K562 (cell line): Measurements from ENCODE around the gene HMX2. TPM values are rescaled to one million over a fixed set of nuclear protein-coding genes. Genes with fewer than 3 reads are reported as not detected.

Source experiments
- ATF1 ChIP-seq, 2 experiments: fragments of 450-650 bp in 1 of 2; IDR thresholded peaks; 2 replicates each; pipeline ENCODE4 v1.6.1; 2016; ENCODE audit warnings: missing compliant biosample characterization in 1 of 2, missing genetic modification characterization in 1 of 2
- CBFA2T3 ChIP-seq: fragments of 450-650 bp; IDR thresholded peaks from 2 replicates; pipeline ENCODE4 v1.6.1; 2017
- CCNT2 ChIP-seq: IDR thresholded peaks from 2 replicates; pipeline ENCODE4 v1.6.1; 2011; ENCODE audit warnings: borderline replicate concordance, low read depth, mild to moderate bottlenecking, moderate library complexity, mixed read lengths, low read length; ENCODE audit not compliant: insufficient read length; ENCODE audit errors: extremely low read depth
- CREB1 ChIP-seq, 2 experiments: sonication (generic) in 1 of 2; formaldehyde crosslinking in 1 of 2; IDR thresholded peaks; 2 replicates each; pipeline versions ENCODE4 v1.6.1 to v1.8.0; 2012 to 2022; ENCODE audit warnings: inconsistent platforms in 1 of 2, mild to moderate bottlenecking in 1 of 2, missing genetic modification reagents in 1 of 2, moderate library complexity in 1 of 2
- CTBP1 ChIP-seq: fragments of 450-650 bp; IDR thresholded peaks from 2 replicates; pipeline ENCODE4 v1.6.1; 2016; ENCODE audit warnings: borderline replicate concordance
- HDAC2 ChIP-seq: fragments of 450-650 bp; IDR thresholded peaks from 2 replicates; pipeline ENCODE4 v1.6.1; 2016; ENCODE audit warnings: mild to moderate bottlenecking
- HDAC3 ChIP-seq: fragments of 450-650 bp; IDR thresholded peaks from 2 replicates; pipeline ENCODE4 v1.6.1; 2018; ENCODE audit warnings: borderline replicate concordance, mild to moderate bottlenecking, moderate library complexity; ENCODE audit not compliant: partially characterized antibody
- KLF16 ChIP-seq: IDR thresholded peaks from 2 replicates; pipeline ENCODE4 v1.6.1; 2016; ENCODE audit warnings: antibody characterized with exemption
- MXI1 ChIP-seq: IDR thresholded peaks from 2 replicates; pipeline ENCODE4 v1.6.1; 2011; ENCODE audit warnings: low read depth, mild to moderate bottlenecking, improper control_type of control experiment, low read length
- MYBL2 ChIP-seq, 2 experiments: fragments of 450-650 bp in 1 of 2; sonication (generic) in 1 of 2; formaldehyde crosslinking in 1 of 2; IDR thresholded peaks; 2 replicates each; pipeline versions ENCODE4 v1.6.1 to v1.8.1; 2017 to 2022; ENCODE audit warnings: borderline replicate concordance in 1 of 2, inconsistent platforms in 1 of 2, low read depth in 1 of 2, mild to moderate bottlenecking in 1 of 2, missing genetic modification reagents in 1 of 2, moderate library complexity in 1 of 2
- PCBP1 ChIP-seq: fragments of 200-400 bp; formaldehyde crosslinking; IDR thresholded peaks from 2 replicates; pipeline ENCODE4 v1.6.1; 2018; ENCODE audit warnings: mild to moderate bottlenecking, low read depth, low read length; ENCODE audit not compliant: poor library complexity, severe bottlenecking
- POLR2B ChIP-seq: fragments of 450-650 bp; IDR thresholded peaks from 2 replicates; pipeline ENCODE4 v1.6.1; 2018; ENCODE audit warnings: low read depth; ENCODE audit not compliant: partially characterized antibody
- RBM14 ChIP-seq: fragments of 200-400 bp; formaldehyde crosslinking; IDR thresholded peaks from 2 replicates; pipeline ENCODE4 v1.6.1; 2018; ENCODE audit warnings: low read depth, mild to moderate bottlenecking, low read length, moderate library complexity, borderline replicate concordance; ENCODE audit not compliant: insufficient read depth
- SAFB2 ChIP-seq: fragments of 200-400 bp; formaldehyde crosslinking; IDR thresholded peaks from 2 replicates; pipeline ENCODE4 v1.6.1; 2018; ENCODE audit warnings: borderline replicate concordance, low read length, low read depth, moderate library complexity; ENCODE audit not compliant: severe bottlenecking
- SMARCA4 ChIP-seq: fragments of 450-650 bp; IDR thresholded peaks from 2 replicates; pipeline ENCODE4 v1.6.1; 2016
- TEAD1 ChIP-seq, 2 experiments: fragments of 450-650 bp in 1 of 2; sonication (generic) in 1 of 2; formaldehyde crosslinking; IDR thresholded peaks; 2 replicates each; pipeline versions ENCODE4 v1.4.0 to v1.8.0; 2020 to 2022; ENCODE audit warnings: mild to moderate bottlenecking in 2 of 2, missing genetic modification reagents in 1 of 2
- TEAD4 ChIP-seq, 2 experiments: sonication (generic) in 1 of 2; formaldehyde crosslinking in 1 of 2; IDR thresholded peaks; 2 replicates each; pipeline versions ENCODE4 v1.6.1 to v1.8.0; 2012 to 2022; ENCODE audit warnings: borderline replicate concordance in 1 of 2, inconsistent platforms in 1 of 2, low read length in 1 of 2, mild to moderate bottlenecking in 1 of 2, missing genetic modification reagents in 1 of 2
- XRCC3 ChIP-seq: fragments of 450-650 bp; IDR thresholded peaks from 2 replicates; pipeline ENCODE4 v1.6.1; 2017; ENCODE audit warnings: mild to moderate bottlenecking, moderate library complexity
- ZBED1 ChIP-seq: IDR thresholded peaks from 2 replicates; pipeline ENCODE4 v1.6.1; 2014
- ZNF316 ChIP-seq: fragments of 450-650 bp; IDR thresholded peaks from 2 replicates; pipeline ENCODE4 v1.6.1; 2016
- ZNF384 ChIP-seq: IDR thresholded peaks from 2 replicates; pipeline ENCODE4 v1.6.1; 2012; ENCODE audit warnings: low read depth, low read length, improper control_type of control experiment
- ZNF507 ChIP-seq: conservative IDR thresholded peaks from 2 replicates; pipeline ENCODE4 v1.6.1; 2017; ENCODE audit warnings: missing genetic modification characterization, missing compliant biosample characterization
- ZNF583 ChIP-seq: fragments of 250-450 bp; sonication (Bioruptor Pico); IDR thresholded peaks from 2 replicates; pipeline ENCODE4 v1.4.0; 2020
- ZNF584 ChIP-seq: fragments of 200-800 bp; sonication (Bioruptor generic); IDR thresholded peaks from 2 replicates; pipeline ENCODE4 v1.6.1; 2016; ENCODE audit warnings: low read depth, mild to moderate bottlenecking, missing genetic modification characterization, missing compliant biosample characterization
- ZNF589 ChIP-seq: fragments of 200-800 bp; sonication (Bioruptor generic); IDR thresholded peaks from 2 replicates; pipeline ENCODE4 v1.6.1; 2016; ENCODE audit warnings: low read depth, missing genetic modification characterization, missing compliant biosample characterization
- ZNF76 ChIP-seq: fragments of 250-450 bp; sonication (Bioruptor Pico); IDR thresholded peaks from 2 replicates; pipeline ENCODE4 v1.4.0; 2020; ENCODE audit warnings: mild to moderate bottlenecking, moderate library complexity, borderline replicate concordance
- polyA plus RNA-seq, 8 experiments: library from polyadenylated mRNA; depleted of rRNA in 4 of 8; stranded (reverse) in 5 of 8; unstranded in 3 of 8; fragments of >200 nt; fragmentation: Nextera tagmentation in 2 of 8; fragmentation: Illumina TruSeq in 1 of 8; extraction: Ambion mirVana in 2 of 8; extraction: Trizol in 1 of 8; gene quantifications; 2 replicates each; pipeline versions ENCODE4 v1.2.1 to v1.2.3, GENCODE V29; 2011 to 2014; ENCODE audit warnings: inconsistent platforms in 1 of 8, missing spikeins in 1 of 8
- total RNA-seq, 7 experiments: library from RNA; depleted of rRNA in 6 of 7; stranded (reverse); fragments of >200 nt in 6 of 7; fragmentation: Illumina TruSeq in 2 of 7; extraction: Trizol in 2 of 7; gene quantifications; 2 replicates each; pipeline versions ENCODE4 v1.2.1 to v1.2.3, GENCODE V29; 2011 to 2021; ENCODE audit warnings: low replicate concordance in 1 of 7
- TF ChIP-seq, protein P1 (sequence below): fragments of 250-450 bp; sonication (Bioruptor Pico); IDR thresholded peaks from 2 replicates; pipeline ENCODE4 v1.8.0; 2022; ENCODE audit warnings: inconsistent platforms
- TF ChIP-seq, protein P2 (sequence below): fragments of 450-650 bp; formaldehyde crosslinking; IDR thresholded peaks from 2 replicates; pipeline ENCODE4 v1.4.0; 2022; ENCODE audit warnings: mild to moderate bottlenecking, moderate library complexity

HMX2 gene
- total and polyA plus RNA-seq, 9 of the 15 experiments (the other 6 are each of a cell fraction or from before 2014, with no cell fraction given) = 0.07 to 0.58 (median 0.09) TPM; not detected in 2

DNA sequence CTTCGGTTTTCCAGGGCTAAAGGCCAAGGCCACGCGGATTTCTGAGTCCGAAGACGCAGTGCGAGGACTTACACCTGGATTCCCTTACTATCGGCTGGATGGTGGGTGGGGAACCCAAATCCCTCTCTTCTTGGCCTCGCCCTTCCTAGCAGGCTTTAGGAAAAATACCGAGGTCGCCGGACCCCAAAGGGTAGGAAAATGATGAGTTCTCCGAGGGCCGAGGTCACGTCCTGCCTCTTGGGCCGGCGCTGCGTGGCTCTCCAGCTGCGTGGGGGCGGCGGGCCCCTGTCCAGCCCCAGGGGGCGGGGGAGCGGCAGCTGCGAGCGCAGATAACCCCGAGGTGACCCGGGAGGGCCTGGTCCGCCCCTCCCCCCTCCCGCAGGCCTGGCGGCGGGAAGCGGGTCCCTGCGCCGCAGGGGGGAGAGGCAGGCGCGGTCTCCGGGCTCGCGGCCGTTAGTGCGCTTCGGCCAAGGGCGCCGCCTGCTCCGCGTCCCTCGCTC, 13.0 kb upstream of the HMX2 start (continued):
- TF ChIP-seq CTBP1 (peak; percentile 96), ZNF507 (tag) (no peak), RBM14 (no peak), CCNT2 (peak; percentile 100), SMARCA4 (peak; percentile 72), POLR2B (no peak), KLF16 (peak; percentile 95), ZNF583 (no peak), SAFB2 (no peak), MXI1 (0 out of 2 replicates have a peak, but pooled peaks have one; percentile 43), ATF1 (CRISPR knock-in tag; IDR thresholded peaks at IDR 0.05) (no peak), ATF1 (tag; IDR thresholded peaks at IDR 0.05) (peak; percentile 72), TEAD1 (CRISPR knock-in tag; IDR thresholded peaks at IDR 0.05) (peak; percentile 16 to 58; a peak in 1 of 4 replicates), ZNF589 (peak; percentile 94), XRCC3 (no peak), HDAC3 (peak; percentile 65), MYBL2 (IDR thresholded peaks at IDR 0.05; ENCODE audit: low read depth) (peak; percentile 78), MYBL2 (CRISPR knock-in tag; IDR thresholded peaks at IDR 0.05; ENCODE audit: borderline replicate concordance) (no peak), CBFA2T3 (peak; percentile 98), ZNF384 (no peak), ZBED1 (0 out of 2 replicates have a peak, but pooled peaks have one; percentile 62), ZNF76 (CRISPR knock-in tag) (peak; percentile 58; the same call in 1 of the 2 replicates), CREB1 (IDR thresholded peaks at IDR 0.05) (peak; percentile 62; the same call in 1 of the 2 replicates), CREB1 (CRISPR knock-in tag; IDR thresholded peaks at IDR 0.05) (no peak), ZNF316 (no peak), HDAC2 (peak; percentile 62; the same call in 1 of the 2 replicates), TEAD4 (IDR thresholded peaks at IDR 0.05; ENCODE audit: low read length) (peak; percentile 89), TEAD4 (CRISPR knock-in tag; IDR thresholded peaks at IDR 0.05; ENCODE audit: borderline replicate concordance) (no peak), PCBP1 (peak; percentile 99), ZNF584 (CRISPR knock-in tag) (peak; percentile 84)
- TF ChIP-seq, protein P1, sequence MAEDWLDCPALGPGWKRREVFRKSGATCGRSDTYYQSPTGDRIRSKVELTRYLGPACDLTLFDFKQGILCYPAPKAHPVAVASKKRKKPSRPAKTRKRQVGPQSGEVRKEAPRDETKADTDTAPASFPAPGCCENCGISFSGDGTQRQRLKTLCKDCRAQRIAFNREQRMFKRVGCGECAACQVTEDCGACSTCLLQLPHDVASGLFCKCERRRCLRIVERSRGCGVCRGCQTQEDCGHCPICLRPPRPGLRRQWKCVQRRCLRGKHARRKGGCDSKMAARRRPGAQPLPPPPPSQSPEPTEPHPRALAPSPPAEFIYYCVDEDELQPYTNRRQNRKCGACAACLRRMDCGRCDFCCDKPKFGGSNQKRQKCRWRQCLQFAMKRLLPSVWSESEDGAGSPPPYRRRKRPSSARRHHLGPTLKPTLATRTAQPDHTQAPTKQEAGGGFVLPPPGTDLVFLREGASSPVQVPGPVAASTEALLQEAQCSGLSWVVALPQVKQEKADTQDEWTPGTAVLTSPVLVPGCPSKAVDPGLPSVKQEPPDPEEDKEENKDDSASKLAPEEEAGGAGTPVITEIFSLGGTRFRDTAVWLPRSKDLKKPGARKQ (CRISPR knock-in tag) = no peak
- TF ChIP-seq, protein P2, sequence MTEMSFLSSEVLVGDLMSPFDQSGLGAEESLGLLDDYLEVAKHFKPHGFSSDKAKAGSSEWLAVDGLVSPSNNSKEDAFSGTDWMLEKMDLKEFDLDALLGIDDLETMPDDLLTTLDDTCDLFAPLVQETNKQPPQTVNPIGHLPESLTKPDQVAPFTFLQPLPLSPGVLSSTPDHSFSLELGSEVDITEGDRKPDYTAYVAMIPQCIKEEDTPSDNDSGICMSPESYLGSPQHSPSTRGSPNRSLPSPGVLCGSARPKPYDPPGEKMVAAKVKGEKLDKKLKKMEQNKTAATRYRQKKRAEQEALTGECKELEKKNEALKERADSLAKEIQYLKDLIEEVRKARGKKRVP (CRISPR knock-in tag) = 0 out of 2 replicates have a peak, but pooled peaks have one; percentile 35
